Stimulated activated CD4-positive, alpha-beta T cell treated with anti-CD3 and anti-CD28 coated beads, Interleukin-4, amount 100 ng/mL, for 4 hours (primary cell): ENCODE data around the gene B4GALNT1.
A peak's percentile ranks its signal among the peaks of the same experiment; 100 is the strongest.
"Not testable (repeated sequence)": the region's sequence is repeated elsewhere in the genome, so short reads cannot be mapped to it uniquely, and the experiment has no call there.

Experiments
- DNase-seq, 2 experiments: peaks; one replicate each; pipeline ENCODE4 v3.0.0-alpha.2; 2020

Gene B4GALNT1

GRCh38 chr12:57636731-57637130 is 3.7 kb upstream of the B4GALNT1 start:
- not testable (repeated sequence) for DNase-seq

DNA sequence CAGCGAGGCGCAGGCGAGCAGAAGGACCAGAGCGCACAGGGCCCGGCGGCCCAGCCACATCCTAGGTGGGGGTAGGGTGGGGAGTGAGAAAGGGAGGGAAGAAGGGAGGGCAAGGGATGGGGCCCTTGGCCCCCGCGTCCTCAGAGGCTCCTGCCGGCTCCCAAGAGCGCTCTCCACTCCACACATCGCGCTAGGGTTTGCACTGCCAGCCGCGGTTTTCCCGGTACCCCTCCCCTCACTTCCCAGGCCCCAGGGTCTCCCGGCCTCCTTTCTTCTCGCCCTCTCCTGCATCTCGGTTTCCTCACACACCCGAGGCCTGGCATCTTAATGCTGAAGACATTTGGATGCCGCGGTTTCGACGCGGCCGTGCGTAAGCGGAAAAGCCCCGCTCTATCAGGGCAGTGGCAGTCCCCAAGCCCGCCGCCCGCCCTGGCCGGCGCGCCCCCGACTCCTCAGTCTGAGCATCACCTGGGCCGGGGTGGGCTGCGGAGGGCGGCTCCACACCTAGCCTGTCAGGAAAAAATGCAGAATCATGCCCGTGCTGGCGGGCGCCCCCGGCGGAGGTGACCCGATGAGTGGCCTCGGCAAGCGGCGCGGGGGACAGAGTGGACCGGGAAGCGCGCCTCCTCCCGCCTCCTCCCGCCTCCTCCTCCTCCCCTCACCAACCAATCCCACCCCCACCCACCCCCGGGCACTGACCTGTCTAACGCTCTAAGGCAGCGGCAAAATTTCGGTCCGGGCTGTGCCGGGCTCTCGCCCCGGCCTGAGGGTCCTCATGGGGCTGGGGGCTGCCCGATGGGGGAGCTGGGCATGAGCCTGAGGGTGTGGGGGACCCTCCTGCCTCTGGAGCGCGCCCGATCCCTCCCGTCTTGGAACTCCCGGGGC is 686 bp downstream of the B4GALNT1 start:
- DNase-seq = no peak

GRCh38 chr12:57631566-57632072 is 1.4 kb downstream of the B4GALNT1 start:
- no peak for DNase-seq

DNA sequence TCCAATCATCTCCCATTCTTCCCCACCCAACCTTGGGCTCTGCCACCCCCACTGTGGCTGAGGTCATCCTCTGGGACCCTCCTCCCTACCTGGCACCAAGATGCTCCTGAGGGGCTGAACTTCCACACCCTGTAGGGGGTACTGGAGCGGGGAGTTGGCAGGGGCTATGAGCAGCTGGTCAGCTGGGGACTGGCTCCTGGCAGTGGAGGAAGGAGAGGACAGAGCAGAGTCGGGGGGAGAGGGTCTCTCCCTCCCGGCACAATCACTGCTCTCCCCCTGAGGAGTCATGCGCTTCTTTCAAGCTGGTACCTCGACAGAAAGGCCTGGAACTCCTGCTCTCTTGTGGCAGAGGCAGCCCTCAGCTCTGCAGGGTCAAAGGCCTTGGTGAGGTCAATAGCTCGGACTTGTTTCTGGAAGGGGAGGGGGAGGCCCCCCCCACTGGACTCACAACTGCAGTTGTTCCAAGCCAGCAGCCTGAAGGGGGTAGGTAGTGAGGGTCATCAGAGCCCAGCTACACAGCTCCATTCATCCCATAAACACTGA is 2.0 kb downstream of the B4GALNT1 start:
- no peak for DNase-seq

DNA sequence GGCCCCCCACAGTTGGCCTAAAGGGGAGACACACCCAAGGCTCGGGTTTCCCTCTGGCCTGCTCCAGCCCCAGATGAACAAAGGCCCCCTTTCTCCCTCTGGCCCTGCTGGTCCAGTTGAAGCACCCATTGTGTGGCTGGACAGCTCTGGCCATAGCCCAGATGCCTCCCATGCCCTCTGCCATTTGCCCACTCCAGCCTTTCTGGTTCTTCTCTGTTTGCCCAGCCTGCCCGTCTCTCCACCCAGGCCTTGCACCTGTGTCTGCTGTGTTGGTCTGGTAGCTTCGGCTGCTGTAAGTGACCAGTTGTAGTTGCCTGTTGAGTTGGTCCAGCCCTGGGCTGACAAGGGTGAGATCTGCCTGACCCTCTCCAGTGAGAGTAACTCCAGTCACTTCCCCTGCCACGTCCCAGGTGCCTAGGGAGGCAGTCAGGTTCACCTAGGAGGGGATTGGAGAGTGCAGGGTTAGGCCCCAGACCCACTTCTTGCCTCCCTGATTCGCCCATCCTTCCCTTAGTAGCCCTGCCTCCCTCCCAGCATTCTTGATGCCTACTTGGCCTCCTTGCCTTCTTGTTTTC is 3.0 kb downstream of the B4GALNT1 start:
- no peak for DNase-seq

DNA sequence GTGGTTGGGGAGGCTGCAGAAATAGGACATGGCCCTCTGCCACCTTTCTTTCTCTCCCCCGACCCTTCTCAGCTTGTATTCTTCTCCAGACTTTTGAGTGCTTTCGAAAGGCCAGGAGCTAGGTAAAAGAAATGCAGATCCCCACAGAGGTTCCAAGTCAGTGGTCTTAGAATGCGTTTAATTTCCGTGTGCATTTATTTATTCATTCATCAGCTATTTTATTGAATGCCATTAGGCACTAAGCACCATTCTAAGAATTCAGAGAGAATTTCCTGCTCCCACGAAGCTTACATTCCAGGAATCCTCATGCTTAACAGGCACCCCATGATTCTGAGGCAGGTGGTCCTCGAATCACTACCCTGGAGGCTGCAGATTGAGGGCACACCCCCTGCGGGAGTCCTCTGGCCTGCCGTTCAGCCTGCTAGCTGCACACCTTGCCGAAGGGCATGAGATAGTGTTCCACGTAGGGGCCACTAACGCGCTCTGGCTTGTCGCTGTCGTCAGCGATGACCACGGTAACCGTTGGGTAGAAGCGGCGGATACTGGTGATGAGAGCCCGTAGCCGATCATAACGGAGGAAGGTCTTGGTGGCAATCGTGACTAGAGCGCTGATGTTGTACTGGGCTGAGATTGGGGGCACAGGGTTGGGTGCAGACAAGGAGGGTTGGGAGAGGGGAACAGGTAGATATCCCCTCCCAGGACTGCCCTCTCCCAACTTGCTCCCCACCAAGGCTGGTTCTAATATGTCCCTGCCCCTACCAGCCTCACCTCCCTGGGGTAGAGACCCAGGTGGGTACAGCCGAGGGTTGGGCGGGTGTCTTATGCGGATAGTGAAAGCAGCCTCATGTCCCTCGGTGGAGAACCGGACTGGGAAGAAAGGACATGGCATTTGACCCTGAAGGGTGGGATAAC is 4.5 kb downstream of the B4GALNT1 start:
- no peak for DNase-seq

GRCh38 chr12:57627501-57628279 is 5.3 kb downstream of the B4GALNT1 start:
- no peak for DNase-seq

- no peak for DNase-seq
Measured at GRCh38 chr12:57626921-57627445, 6.0 kb downstream of the B4GALNT1 start.

DNA sequence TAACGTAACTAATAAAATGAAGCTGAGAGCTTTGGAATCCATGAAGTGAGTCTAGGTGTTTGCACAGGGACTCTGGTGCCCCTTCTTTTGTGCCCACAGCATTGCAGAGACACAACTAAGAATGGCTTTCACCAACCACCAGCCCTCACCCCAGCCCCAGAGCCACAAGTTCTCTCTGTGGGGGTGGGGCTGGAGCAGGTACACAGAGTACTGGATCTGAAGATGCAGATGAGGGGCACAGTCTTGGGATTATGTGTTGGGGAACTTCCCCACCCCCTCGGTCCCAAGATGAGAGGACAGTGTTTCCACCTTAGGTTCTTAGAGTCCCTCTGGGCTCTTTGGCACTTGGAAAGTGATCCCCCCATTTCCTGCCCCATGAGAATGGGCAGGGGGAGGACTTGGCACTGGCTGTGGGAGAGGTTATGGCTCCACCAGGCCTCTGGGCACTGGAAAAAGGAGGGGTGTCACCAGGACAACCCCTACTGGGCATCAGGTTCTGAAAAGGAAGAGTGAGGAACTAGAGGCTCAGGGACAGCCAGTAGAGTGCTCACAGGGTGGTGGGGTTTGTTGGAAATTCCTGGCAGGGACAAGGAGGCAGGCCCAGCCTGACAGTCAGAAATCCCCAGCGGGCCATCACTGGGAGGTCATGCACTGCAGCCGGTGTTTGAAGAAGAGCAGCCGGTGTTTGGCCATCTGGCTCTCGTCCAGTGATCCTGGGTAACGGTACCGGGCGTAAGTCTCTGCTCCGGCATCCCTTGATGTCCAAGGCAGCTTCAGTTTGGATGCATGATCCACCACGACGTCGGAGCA is 6.7 kb downstream of the B4GALNT1 start:
- DNase-seq = no peak

DNA sequence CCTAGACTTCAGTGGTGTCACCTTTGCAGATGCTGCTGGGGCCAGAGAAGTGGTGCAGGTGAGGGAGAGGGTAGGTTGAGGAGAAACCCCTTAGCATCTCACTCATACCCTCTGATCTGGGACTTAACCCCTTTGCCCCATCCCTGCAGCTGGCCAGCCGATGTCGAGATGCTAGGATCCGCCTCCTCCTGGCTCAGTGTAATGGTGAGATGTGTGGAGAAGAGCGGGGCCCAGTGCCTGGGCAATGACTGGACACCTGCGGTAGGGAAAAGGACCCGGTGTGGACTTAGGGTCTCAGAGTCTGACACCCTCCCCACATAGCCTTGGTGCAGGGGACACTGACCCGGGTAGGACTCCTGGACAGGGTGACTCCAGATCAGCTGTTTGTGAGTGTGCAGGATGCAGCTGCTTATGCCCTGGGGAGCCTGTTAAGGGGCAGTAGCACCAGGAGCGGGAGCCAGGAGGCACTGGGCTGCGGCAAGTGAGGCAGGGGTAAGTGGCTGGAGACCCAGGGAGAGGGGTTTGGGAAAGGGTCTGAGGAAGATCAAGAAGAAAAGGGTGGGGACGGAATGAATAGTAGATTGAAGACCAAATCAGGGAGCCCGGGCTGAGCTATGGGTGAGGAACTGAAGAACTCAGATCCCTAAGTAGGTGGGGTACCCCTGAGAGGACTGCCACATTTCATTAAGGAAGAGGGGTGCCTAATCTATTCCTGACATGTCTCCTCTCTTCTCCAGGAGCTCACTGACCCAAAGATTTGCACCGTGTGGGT is 7.6 kb downstream of the B4GALNT1 start:
- no peak for DNase-seq

DNA sequence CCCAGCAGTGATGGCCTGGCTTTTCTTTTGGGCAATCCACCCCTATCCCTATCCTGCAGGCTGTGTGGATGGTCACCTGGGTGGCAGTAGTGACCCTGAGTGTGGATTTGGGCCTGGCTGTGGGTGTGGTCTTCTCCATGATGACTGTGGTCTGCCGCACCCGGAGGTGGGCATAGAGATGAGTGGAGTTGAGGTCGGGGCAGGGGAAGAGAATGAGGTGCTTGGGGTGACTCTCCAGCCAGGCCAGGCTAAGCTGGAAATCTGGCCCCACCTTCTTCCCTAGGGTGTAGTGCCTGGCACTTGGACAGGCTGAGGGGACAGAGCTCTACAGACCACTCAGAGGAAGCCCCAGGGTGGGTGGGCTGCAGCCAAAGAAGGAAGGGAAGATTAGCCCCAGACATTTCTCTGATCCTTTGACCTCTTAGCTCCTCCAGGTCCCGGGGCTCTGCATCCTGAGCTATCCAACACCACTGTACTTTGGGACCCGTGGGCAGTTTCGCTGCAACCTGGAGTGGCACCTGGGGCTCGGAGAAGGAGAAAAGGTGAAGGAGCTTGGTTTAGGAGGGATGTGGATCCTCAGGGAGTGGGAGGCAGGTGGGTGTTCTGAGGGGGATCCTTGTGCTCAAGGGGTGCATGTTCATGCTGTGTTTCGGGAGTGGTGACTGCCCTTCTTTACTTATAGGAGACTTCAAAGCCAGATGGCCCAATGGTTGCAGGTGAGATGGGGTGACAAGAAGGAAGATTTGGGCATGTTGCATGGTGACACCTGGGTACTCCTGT is 8.4 kb downstream of the B4GALNT1 start:
- no peak for DNase-seq

DNA sequence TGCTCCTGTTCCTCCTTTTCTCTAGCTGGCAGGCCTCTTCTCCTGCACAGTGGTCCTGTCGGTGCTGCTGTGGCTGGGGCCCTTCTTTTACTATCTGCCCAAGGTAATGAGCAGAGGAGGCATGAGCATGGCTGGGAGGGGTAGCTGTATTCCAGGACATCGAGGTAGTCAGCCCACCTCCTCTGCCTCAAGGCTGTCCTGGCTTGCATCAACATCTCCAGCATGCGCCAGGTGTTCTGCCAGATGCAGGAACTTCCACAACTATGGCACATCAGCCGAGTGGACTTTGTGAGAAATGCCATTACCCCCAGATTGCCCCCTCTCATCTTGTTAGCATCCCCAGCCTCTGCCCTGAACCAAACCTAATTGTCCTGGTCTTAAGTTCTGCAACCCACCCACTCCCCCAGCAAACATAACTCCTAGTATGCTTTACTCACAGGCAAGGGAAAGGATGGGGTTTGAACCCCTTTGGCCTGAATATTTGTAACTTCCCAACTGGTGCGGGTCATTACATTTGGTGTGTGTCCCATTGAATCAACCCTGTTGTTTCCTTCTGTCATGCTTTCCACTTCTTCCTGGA is 9.1 kb downstream of the B4GALNT1 start:
- DNase-seq = no peak

DNA sequence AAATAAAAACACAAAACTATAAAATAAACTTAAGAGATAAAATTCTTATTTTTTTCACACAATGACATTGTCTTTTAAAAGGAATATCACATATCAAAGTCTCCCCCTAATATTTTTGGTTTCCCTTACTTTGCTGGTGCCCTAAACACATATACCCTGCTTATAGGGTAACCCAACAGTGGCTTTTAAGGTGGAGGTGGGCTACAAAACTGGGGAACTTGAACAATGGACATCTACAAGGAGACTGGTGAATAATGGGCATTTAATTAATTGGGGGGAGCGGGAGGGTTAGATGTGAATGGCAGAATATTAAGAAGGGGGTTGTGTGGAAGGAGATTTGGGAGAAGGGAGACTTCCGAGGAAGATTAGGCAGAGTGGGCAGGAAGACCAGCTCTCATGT is 9.6 kb downstream of the B4GALNT1 start:
- DNase-seq = no peak

- DNase-seq = no peak
Measured at GRCh38 chr12:57622293-57623245, 10.4 kb downstream of the B4GALNT1 start.

DNA sequence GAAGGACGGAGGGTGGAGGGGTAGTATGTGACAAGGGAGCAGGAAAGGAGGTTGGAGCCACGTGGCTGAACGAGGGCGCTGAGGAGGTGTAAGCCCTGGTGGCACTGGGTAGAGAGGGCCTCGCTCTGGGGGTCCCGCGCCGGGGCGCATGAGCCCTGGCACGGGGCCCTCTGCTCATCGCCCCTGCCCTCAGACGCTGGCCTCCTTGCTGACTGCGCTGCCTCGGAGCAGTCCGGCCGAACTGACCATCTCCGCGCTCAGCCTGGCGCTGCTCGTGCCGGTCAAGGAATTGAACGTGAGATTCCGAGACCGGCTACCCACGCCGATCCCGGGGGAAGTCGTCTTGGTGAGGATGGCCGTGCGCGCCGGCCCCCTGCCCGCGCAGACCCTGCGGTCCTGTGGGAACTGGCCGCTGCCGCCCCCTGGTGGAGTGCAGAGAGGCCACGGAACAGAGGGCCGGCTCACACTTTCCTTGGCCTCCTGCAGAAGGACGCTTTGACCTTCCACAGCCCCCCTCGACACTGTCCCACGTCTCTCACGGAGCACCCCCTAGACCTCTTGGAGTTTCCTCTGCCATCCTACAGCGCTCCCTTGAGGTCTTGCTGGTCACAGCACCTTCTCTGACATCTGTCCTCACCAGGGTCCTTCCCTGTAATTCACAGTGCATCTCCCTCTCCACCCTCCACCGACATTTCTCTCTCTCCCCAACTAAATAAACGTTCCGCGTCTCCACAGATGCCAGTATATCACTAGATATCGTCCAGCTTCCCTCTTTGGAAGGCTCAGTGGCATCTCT is 11.3 kb downstream of the B4GALNT1 start:
- DNase-seq = peak; percentile 34 to 68

DNA sequence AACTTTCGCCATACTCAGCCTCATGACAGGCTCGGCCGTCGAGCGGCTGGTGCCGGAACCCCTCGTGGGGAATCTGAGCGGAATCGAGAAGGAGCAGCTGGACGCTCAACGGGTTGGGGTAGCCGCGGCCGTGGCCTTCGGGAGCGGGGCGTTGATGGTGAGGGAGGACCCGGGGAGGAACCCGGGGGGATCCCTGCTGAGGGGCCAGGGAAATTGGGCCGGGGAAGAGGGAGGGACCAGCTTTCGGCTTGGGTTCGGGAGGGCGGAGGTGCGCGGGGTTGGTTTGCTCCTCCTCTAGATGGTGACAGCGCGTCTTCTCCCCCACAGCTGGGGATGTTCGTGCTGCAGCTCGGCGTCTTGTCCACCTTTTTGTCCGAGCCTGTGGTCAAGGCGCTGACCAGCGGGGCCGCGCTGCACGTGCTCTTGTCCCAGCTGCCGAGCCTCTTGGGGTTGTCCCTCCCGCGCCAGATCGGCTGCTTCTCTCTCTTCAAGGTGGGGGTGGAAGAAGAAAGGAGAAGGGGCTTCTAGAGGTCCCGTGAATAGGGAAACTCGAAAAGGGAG is 12.0 kb downstream of the B4GALNT1 start:
- DNase-seq = no peak
